NOMO-1 (cell line): ENCODE results near the gene TUBA3C.
"Not testable (repeated sequence)": the region's sequence is repeated elsewhere in the genome, so short reads cannot be mapped to it uniquely, and the experiment has no call there.

Experiments
- DNase-seq, 2 experiments: peaks; one replicate each; lab custom pipeline; 2025; ENCODE audit not compliant: unreplicated experiment in 2 of 2; lab: John Stamatoyannopoulos, UW

TUBA3C gene

GRCh38 chr13:19181621-19182485, at the start of gene TUBA3C:
TUBA3C (minus strand) TSS chr13:19181824; CDS start chr13:19181747, 77 bp downstream.
- no peak for DNase-seq

GRCh38 chr13:19207413-19207812, 25.8 kb upstream of the TUBA3C start:
- DNase-seq = not testable (repeated sequence)

- DNase-seq = not testable (repeated sequence)
Observed at GRCh38 chr13:19192622-19193021, 11.0 kb upstream of the TUBA3C start.

GRCh38 chr13:19189911-19190310, 8.3 kb upstream of the TUBA3C start:
- not testable (repeated sequence) for DNase-seq

GRCh38 chr13:19189368-19189767, 7.7 kb upstream of the TUBA3C start:
- DNase-seq = not testable (repeated sequence)

GRCh38 chr13:19185865-19186645, 4.4 kb upstream of the TUBA3C start:
- DNase-seq = no peak

- no peak for DNase-seq
Observed at GRCh38 chr13:19185086-19185864, 3.7 kb upstream of the TUBA3C start.

GRCh38 chr13:19184176-19184575, 2.6 kb upstream of the TUBA3C start:
- no peak for DNase-seq

GRCh38 chr13:19183676-19184075, 2.1 kb upstream of the TUBA3C start:
- no peak for DNase-seq

GRCh38 chr13:19182536-19182935, 912 bp upstream of the TUBA3C start:
- DNase-seq = no peak

- no peak for DNase-seq
Observed at GRCh38 chr13:19181021-19181620, 503 bp downstream of the TUBA3C start.

GRCh38 chr13:19179916-19180315, 1.7 kb downstream of the TUBA3C start:
- no peak for DNase-seq

- no peak for DNase-seq
Observed at GRCh38 chr13:19178901-19179593, 2.6 kb downstream of the TUBA3C start.

- DNase-seq = not testable (repeated sequence)
Observed at GRCh38 chr13:19176981-19177776, 4.4 kb downstream of the TUBA3C start.

- DNase-seq = no peak
Observed at GRCh38 chr13:19173752-19174151, 7.9 kb downstream of the TUBA3C start.

GRCh38 chr13:19172647-19173030, 9.0 kb downstream of the TUBA3C start:
- no peak for DNase-seq

- DNase-seq = no peak
Observed at GRCh38 chr13:19172007-19172646, 9.5 kb downstream of the TUBA3C start.

GRCh38 chr13:19171563-19171962, 10.1 kb downstream of the TUBA3C start:
- no peak for DNase-seq

- no peak for DNase-seq
Observed at GRCh38 chr13:19169991-19170390, 11.6 kb downstream of the TUBA3C start.
